Esophagus squamous epithelium (tissue), 4 donors: ENCODE measurements around the gene CGA.

Experiments
- CTCF ChIP-seq, 6 experiments: fragments of 450-650 bp in 4 of 6; fragments of 200-600 bp in 2 of 6; sonication (generic) in 2 of 6; IDR thresholded peaks; one replicate each; pipeline ENCODE4 v1.5.1; 2016 to 2019; ENCODE audit warnings: antibody characterized with exemption in 6 of 6, mild to moderate bottlenecking in 4 of 6, moderate library complexity in 4 of 6
- POLR2A ChIP-seq, 4 donors: fragments of 450-650 bp; IDR thresholded peaks; one replicate each; pipeline ENCODE4 v1.6.1; 2017; ENCODE audit warnings: antibody characterized with exemption in 4 of 4, mild to moderate bottlenecking in 4 of 4, moderate library complexity in 3 of 4

- no peak for TF ChIP-seq CTCF (IDR thresholded peaks at IDR 0.05)
- no peak for TF ChIP-seq POLR2A (IDR thresholded peaks at IDR 0.05)
Observed at GRCh38 chr6:87092435-87092834, 2.5 kb downstream of the CGA start.
